Metanephros (tissue), 1 donor: ENCODE results near the gene DUOXA2. TPM values are rescaled to one million over a fixed set of nuclear protein-coding genes. Genes with fewer than 3 reads are reported as not detected.

Experiments
- total RNA-seq: library from RNA; depleted of rRNA; stranded (reverse); fragments of >200 nt; gene quantifications from one replicate; pipeline ENCODE4 v1.2.3, GENCODE V29; 2014

Gene DUOXA2
- total RNA-seq = not detected

DNA sequence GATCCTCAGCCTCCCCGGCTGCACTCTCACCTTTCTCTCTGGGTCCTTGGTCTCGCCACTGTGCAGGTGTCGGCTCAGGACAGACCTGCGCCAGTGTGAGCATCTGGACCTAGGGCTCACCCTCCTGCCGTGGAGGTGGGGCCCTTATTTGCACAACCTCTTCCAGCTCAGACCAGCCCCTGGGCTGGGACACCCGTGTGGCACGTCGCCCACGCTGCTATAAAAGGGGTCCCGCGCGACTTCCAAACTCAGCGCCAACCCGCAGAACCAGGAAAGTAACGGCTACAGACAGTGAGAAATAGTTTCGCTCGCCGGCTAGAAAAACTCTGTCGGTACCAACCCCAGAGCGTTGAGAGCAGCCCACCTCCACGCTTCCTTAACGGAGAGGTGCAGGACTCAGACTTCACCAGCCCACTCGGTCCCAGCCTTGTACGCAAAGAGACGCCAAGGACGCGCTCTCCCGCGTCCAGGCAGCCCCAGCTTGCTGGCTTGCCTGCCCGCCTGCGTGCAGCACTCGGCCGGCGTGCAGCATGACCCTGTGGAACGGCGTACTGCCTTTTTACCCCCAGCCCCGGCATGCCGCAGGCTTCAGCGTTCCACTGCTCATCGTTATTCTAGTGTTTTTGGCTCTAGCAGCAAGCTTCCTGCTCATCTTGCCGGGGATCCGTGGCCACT is at the start of gene DUOXA2, which contains the start of gene DUOX2:
Gene DUOXA2, plus strand, starts transcription at position 251 of the 675 bp plus-strand sequence. Its CDS starts 280 bp downstream, at position 531.
Gene DUOX2, minus strand, starts transcription at position 97 of the 675 bp plus-strand sequence. CDS start 761 bp downstream, outside the sequence.

GRCh38 chr15:45129651-45130129 is 15.6 kb downstream of the DUOXA2 start, which contains the start of the genes DUOX1 and DUOXA1:
TSS of gene DUOX1 (plus strand) at chr15:45129994. CDS start at chr15:45131967, 1,973 bp downstream.
TSS of gene DUOXA1 (minus strand) at chr15:45129879. CDS start at chr15:45123014, 6,865 bp downstream.

Other genes starting within 250 kb of the DUOXA2 start
- not detected for gene TERB2, start 157.6 kb upstream of the DUOXA2 start, total RNA-seq
- 20.5 TPM for gene SORD, start 91.1 kb upstream of the DUOXA2 start, total RNA-seq
- gene DUOX2, start 154 bp upstream of the DUOXA2 start, total RNA-seq = 0.06 TPM
- 0.93 TPM for gene DUOXA1, start 15.6 kb downstream of the DUOXA2 start, total RNA-seq
- 1.8 TPM for gene DUOX1, start 15.7 kb downstream of the DUOXA2 start, total RNA-seq
- 9.1 TPM for gene SHF, start 73.6 kb downstream of the DUOXA2 start, total RNA-seq
- gene SLC28A2, start 137.9 kb downstream of the DUOXA2 start, total RNA-seq = 0.23 TPM